HCT116 (cell line): Measurements from ENCODE around the gene ARHGEF10L. TPM values are rescaled to one million over a fixed set of nuclear protein-coding genes. Genes with fewer than 3 reads are reported as not detected.

Experiments used
- ATAC-seq: fragments of 200-7000 bp; cut with Tn5 transposase; 2 replicates; pipeline ENCODE4 v1.9.1; 2020; ENCODE audit warnings: mild to moderate bottlenecking, moderate library complexity
- BruUV-seq: library from RNA; stranded (reverse); fragments of 400-500 nt; replicated peaks from 2 replicates; lab custom pipeline; 2021; lab: Mats Ljungman, UMichigan
- CTCF ChIA-PET: fragments of 300-600 bp; sonication (Branson Sonifier 250); formaldehyde crosslinking; loops from one replicate; lab custom pipeline; 2021; ENCODE audit warnings: antibody characterized with exemption; lab: Charles Lee
- POLR2A ChIA-PET: fragments of 300-600, 350-600 bp; sonication (Branson Sonifier 250); formaldehyde crosslinking; loops from one replicate; lab custom pipeline; 2021; ENCODE audit warnings: antibody characterized with exemption; lab: Charles Lee
- RAD21 ChIA-PET, 2 experiments: fragments of 300-600 bp; sonication (Branson Sonifier 250); formaldehyde crosslinking; loops; one replicate each; lab custom pipeline; 2023; ENCODE audit warnings: low total read pairs in 2 of 2; ENCODE audit not compliant: uncharacterized antibody in 2 of 2, unreplicated experiment in 2 of 2, low non-redundant PET in 1 of 2; lab: Charles Lee
- DNase-seq: peaks from one replicate; pipeline ENCODE4 v3.0.0-alpha.2; 2010; ENCODE audit warnings: low read depth, low spot score
- H2AFZ ChIP-seq: fragments of 200-600 bp; shearing (Covaris generic), sonication (generic); 2 replicates; pipeline ENCODE4 v1.6.1; 2017; ENCODE audit warnings: low read depth, mixed run types, mixed read lengths, antibody characterized with exemption, low read length; ENCODE audit not compliant: poor library complexity, severe bottlenecking
- H3K27ac ChIP-seq: 2 replicates; pipeline ENCODE4 v1.5.1; 2012; ENCODE audit warnings: low read depth, low read length
- H3K27me3 ChIP-seq: fragments of 200-600 bp; sonication (generic); 2 replicates; pipeline ENCODE4 v1.6.1; 2016; ENCODE audit warnings: mixed run types, low read length, mixed read lengths; ENCODE audit not compliant: insufficient read depth
- H3K36me3 ChIP-seq, 2 experiments: fragments of 200-500 bp in 1 of 2; fragments of 200-600 bp in 1 of 2; sonication (Bioruptor generic) in 1 of 2; sonication (generic) in 1 of 2; 2 replicates each; pipeline versions ENCODE4 v1.5.1 to v1.6.1; 2014 to 2016; ENCODE audit warnings: low read length in 2 of 2, inconsistent platforms in 1 of 2, mixed read lengths in 1 of 2, mixed run types in 1 of 2; ENCODE audit not compliant: insufficient read depth in 2 of 2, control insufficient read depth in 1 of 2
- H3K4me1 ChIP-seq, 2 experiments: fragments of 200-600 bp in 1 of 2; sonication (generic) in 1 of 2; 2 replicates each; pipeline versions ENCODE4 v1.5.1 to v1.6.1; 2012 to 2017; ENCODE audit warnings: low read length in 2 of 2, inconsistent platforms in 1 of 2, mild to moderate bottlenecking in 1 of 2, mixed read lengths in 1 of 2, mixed run types in 1 of 2, moderate library complexity in 1 of 2; ENCODE audit not compliant: insufficient read depth in 2 of 2, control insufficient read depth in 1 of 2
- H3K4me2 ChIP-seq: fragments of 200-600 bp; sonication (generic); 2 replicates; pipeline ENCODE4 v1.6.1; 2017; ENCODE audit warnings: mixed run types, low read length, mixed read lengths
- H3K4me3 ChIP-seq, 2 experiments: fragments of 200-600 bp in 1 of 2; sonication (generic) in 1 of 2; replicated peaks in 1 of 2; 2 replicates each; pipeline ENCODE4 v1.5.1; 2011 to 2016; ENCODE audit warnings: low read length in 2 of 2, control low read depth in 1 of 2, low read depth in 1 of 2, mild to moderate bottlenecking in 1 of 2, mixed read lengths in 1 of 2, mixed run types in 1 of 2
- H3K79me2 ChIP-seq: fragments of 200-600 bp; sonication (generic); 2 replicates; pipeline ENCODE4 v1.6.1; 2017; ENCODE audit warnings: mild to moderate bottlenecking, mixed run types, low read length, moderate library complexity, mixed read lengths; ENCODE audit not compliant: insufficient read depth
- H3K9ac ChIP-seq: fragments of 200-600 bp; sonication (generic); 2 replicates; pipeline ENCODE4 v1.6.1; 2016; ENCODE audit warnings: low read length, mixed read lengths
- H3K9me2 ChIP-seq: fragments of 200-600 bp; sonication (generic), shearing (Covaris generic); 2 replicates; pipeline ENCODE4 v1.6.1; 2017; ENCODE audit warnings: mixed run types, mild to moderate bottlenecking, moderate library complexity; ENCODE audit not compliant: insufficient read depth
- H3K9me3 ChIP-seq, 2 experiments: fragments of 200-500 bp in 1 of 2; fragments of 200-600 bp in 1 of 2; sonication (Bioruptor generic) in 1 of 2; sonication (generic) in 1 of 2; 2 replicates each; pipeline ENCODE4 v1.6.1; 2014 to 2017; ENCODE audit warnings: low read length in 2 of 2, mixed read lengths in 2 of 2, inconsistent platforms in 1 of 2, low read depth in 1 of 2, mild to moderate bottlenecking in 1 of 2, mixed run types in 1 of 2, moderate library complexity in 1 of 2; ENCODE audit not compliant: control insufficient read depth in 1 of 2, insufficient read depth in 1 of 2
- H4K20me1 ChIP-seq: fragments of 200-600 bp; sonication (generic), shearing (Covaris generic); 2 replicates; pipeline ENCODE4 v1.6.1; 2017; ENCODE audit warnings: mixed run types, mild to moderate bottlenecking, moderate library complexity; ENCODE audit not compliant: insufficient read depth
- EGR1 ChIP-seq: IDR thresholded peaks from 2 replicates; pipeline ENCODE4 v1.6.1; 2012; ENCODE audit warnings: low read depth
- EZH2 ChIP-seq: fragments of 200-600 bp; sonication (generic); IDR thresholded peaks from 2 replicates; pipeline ENCODE4 v1.6.1; 2017; ENCODE audit warnings: antibody characterized with exemption, mixed run types
- EZH2phosphoT487 ChIP-seq: fragments of 200-600 bp; IDR thresholded peaks from 2 replicates; pipeline ENCODE4 v1.6.1; 2018; ENCODE audit warnings: antibody characterized with exemption, borderline replicate concordance
- POLR2A ChIP-seq: IDR thresholded peaks from 2 replicates; pipeline ENCODE4 v1.7.0; 2011; ENCODE audit warnings: borderline replicate concordance; ENCODE audit not compliant: insufficient read depth, insufficient read length; ENCODE audit errors: extremely low read depth
- POLR2AphosphoS5 ChIP-seq: IDR thresholded peaks from 2 replicates; pipeline ENCODE4 v1.6.1; 2011; ENCODE audit warnings: mild to moderate bottlenecking, low read depth, low read length, moderate library complexity
- RAD21 ChIP-seq: IDR thresholded peaks from 2 replicates; pipeline ENCODE4 v1.6.1; 2012; ENCODE audit warnings: low read depth, mild to moderate bottlenecking
- SRF ChIP-seq: IDR thresholded peaks from 2 replicates; pipeline ENCODE4 v1.6.1; 2012; ENCODE audit warnings: low read depth
- TCF7L2 ChIP-seq: IDR thresholded peaks from 2 replicates; pipeline ENCODE4 v1.7.0; 2011; ENCODE audit warnings: borderline replicate concordance, inconsistent platforms; ENCODE audit not compliant: insufficient read depth, insufficient read length; ENCODE audit errors: extremely low read depth
- YY1 ChIP-seq: IDR thresholded peaks from 2 replicates; pipeline ENCODE4 v1.6.1; 2011; ENCODE audit warnings: low read length, low read depth, moderate library complexity, mild to moderate bottlenecking; ENCODE audit not compliant: insufficient replicate concordance; ENCODE audit errors: extremely low read depth
- ZNF274 ChIP-seq: fragments of 200-500 bp; sonication (Bioruptor generic); IDR thresholded peaks from 2 replicates; pipeline ENCODE4 v1.6.1; 2014; ENCODE audit warnings: mild to moderate bottlenecking, low read depth, low read length, inconsistent platforms
- intact Hi-C: fragments of 100-400 bp; cut with micrococcal nuclease; formaldehyde crosslinking; loops from 2 replicates; pipeline ENCODE4 v1.10.0; 2022
- total RNA-seq: library from RNA; stranded (reverse); gene quantifications from one replicate; pipeline ENCODE4 v1.2.1, GENCODE V29; 2021; ENCODE audit not compliant: unreplicated experiment
- TF ChIP-seq, protein P1 (sequence below): IDR thresholded peaks from 2 replicates; pipeline ENCODE4 v1.6.1; 2011; ENCODE audit warnings: mild to moderate bottlenecking, low read length, moderate library complexity; ENCODE audit not compliant: insufficient replicate concordance; ENCODE audit errors: extremely low read depth
- TF ChIP-seq, protein P2 (sequence below), 3 experiments: fragments of 200-600 bp in 1 of 3; sonication (generic) in 1 of 3; IDR thresholded peaks in 2 of 3; conservative IDR thresholded peaks in 1 of 3; 2 replicates each; pipeline ENCODE4 v1.5.1; 2012 to 2017; ENCODE audit warnings: low read depth in 2 of 3, low read length in 2 of 3, antibody characterized with exemption in 1 of 3, borderline replicate concordance in 1 of 3, control low read depth in 1 of 3, mild to moderate bottlenecking in 1 of 3, mixed read lengths in 1 of 3, mixed run types in 1 of 3, moderate library complexity in 1 of 3; ENCODE audit not compliant: insufficient read depth in 1 of 3
- TF ChIP-seq, protein P3 (sequence below): IDR thresholded peaks from 2 replicates; pipeline ENCODE4 v1.6.1; 2012
- TF ChIP-seq, protein P4 (sequence below): IDR thresholded peaks from 2 replicates; pipeline ENCODE4 v1.6.1; 2012
- TF ChIP-seq, protein P5 (sequence below): IDR thresholded peaks from 2 replicates; pipeline ENCODE4 v1.6.1; 2012; ENCODE audit warnings: low read depth

Gene ARHGEF10L
- total RNA-seq, 1 experiment from 2014 or later = 14.7 TPM

DNA sequence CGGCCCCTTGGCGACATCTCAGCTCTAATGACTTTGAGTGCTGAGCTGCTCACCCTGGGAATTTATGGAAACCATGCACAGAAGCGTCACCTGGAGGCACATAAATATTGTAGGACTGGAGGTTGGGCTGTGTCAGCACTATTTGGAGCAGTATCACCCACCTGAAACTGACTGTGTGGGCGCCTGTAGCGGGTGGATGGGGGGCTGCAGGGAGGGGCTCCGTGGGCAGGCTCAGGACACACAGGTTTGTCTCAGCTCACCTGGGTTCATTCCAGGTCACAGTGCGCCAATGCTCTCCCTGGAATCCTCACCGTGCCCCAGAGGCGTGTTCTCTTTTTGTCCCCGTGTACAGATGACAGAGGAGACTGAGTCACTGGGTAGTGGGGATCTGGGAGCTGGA, 140.8 kb downstream of the ARHGEF10L start:
- H3K9ac ChIP-seq = no peak overlapping the region
- POLR2A ChIA-PET = interaction anchor here (0.6 kb wide), 1 partner anchor 205 kb away, joined by 3 read pairs; no protein-coding TSS in a partner anchor
- RAD21 ChIA-PET = no interaction called here
- TF ChIP-seq TCF7L2 (no peak), EZH2 (no peak), EZH2phosphoT487 (no peak), RAD21 (no peak), POLR2A (no peak), POLR2AphosphoS5 (no peak), YY1 (no peak), ZNF274 (no peak), EGR1 (no peak), SRF (no peak)
- TF ChIP-seq, protein P1, sequence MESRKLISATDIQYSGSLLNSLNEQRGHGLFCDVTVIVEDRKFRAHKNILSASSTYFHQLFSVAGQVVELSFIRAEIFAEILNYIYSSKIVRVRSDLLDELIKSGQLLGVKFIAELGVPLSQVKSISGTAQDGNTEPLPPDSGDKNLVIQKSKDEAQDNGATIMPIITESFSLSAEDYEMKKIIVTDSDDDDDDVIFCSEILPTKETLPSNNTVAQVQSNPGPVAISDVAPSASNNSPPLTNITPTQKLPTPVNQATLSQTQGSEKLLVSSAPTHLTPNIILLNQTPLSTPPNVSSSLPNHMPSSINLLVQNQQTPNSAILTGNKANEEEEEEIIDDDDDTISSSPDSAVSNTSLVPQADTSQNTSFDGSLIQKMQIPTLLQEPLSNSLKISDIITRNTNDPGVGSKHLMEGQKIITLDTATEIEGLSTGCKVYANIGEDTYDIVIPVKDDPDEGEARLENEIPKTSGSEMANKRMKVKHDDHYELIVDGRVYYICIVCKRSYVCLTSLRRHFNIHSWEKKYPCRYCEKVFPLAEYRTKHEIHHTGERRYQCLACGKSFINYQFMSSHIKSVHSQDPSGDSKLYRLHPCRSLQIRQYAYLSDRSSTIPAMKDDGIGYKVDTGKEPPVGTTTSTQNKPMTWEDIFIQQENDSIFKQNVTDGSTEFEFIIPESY = no peak
- TF ChIP-seq, protein P2, sequence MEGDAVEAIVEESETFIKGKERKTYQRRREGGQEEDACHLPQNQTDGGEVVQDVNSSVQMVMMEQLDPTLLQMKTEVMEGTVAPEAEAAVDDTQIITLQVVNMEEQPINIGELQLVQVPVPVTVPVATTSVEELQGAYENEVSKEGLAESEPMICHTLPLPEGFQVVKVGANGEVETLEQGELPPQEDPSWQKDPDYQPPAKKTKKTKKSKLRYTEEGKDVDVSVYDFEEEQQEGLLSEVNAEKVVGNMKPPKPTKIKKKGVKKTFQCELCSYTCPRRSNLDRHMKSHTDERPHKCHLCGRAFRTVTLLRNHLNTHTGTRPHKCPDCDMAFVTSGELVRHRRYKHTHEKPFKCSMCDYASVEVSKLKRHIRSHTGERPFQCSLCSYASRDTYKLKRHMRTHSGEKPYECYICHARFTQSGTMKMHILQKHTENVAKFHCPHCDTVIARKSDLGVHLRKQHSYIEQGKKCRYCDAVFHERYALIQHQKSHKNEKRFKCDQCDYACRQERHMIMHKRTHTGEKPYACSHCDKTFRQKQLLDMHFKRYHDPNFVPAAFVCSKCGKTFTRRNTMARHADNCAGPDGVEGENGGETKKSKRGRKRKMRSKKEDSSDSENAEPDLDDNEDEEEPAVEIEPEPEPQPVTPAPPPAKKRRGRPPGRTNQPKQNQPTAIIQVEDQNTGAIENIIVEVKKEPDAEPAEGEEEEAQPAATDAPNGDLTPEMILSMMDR (IDR thresholded peaks at IDR 0.05 in 2 of 3, conservative IDR thresholded peaks at IDR 0.05 in 1 of 3; ENCODE audit: borderline replicate concordance in 1 of 3, insufficient read depth in 1 of 3, low read depth in 2 of 3, low read length in 2 of 3) = no peak
- TF ChIP-seq, protein P3, sequence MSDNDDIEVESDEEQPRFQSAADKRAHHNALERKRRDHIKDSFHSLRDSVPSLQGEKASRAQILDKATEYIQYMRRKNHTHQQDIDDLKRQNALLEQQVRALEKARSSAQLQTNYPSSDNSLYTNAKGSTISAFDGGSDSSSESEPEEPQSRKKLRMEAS = no peak
- TF ChIP-seq, protein P4, sequence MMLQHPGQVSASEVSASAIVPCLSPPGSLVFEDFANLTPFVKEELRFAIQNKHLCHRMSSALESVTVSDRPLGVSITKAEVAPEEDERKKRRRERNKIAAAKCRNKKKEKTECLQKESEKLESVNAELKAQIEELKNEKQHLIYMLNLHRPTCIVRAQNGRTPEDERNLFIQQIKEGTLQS = no peak
- TF ChIP-seq, protein P5, sequence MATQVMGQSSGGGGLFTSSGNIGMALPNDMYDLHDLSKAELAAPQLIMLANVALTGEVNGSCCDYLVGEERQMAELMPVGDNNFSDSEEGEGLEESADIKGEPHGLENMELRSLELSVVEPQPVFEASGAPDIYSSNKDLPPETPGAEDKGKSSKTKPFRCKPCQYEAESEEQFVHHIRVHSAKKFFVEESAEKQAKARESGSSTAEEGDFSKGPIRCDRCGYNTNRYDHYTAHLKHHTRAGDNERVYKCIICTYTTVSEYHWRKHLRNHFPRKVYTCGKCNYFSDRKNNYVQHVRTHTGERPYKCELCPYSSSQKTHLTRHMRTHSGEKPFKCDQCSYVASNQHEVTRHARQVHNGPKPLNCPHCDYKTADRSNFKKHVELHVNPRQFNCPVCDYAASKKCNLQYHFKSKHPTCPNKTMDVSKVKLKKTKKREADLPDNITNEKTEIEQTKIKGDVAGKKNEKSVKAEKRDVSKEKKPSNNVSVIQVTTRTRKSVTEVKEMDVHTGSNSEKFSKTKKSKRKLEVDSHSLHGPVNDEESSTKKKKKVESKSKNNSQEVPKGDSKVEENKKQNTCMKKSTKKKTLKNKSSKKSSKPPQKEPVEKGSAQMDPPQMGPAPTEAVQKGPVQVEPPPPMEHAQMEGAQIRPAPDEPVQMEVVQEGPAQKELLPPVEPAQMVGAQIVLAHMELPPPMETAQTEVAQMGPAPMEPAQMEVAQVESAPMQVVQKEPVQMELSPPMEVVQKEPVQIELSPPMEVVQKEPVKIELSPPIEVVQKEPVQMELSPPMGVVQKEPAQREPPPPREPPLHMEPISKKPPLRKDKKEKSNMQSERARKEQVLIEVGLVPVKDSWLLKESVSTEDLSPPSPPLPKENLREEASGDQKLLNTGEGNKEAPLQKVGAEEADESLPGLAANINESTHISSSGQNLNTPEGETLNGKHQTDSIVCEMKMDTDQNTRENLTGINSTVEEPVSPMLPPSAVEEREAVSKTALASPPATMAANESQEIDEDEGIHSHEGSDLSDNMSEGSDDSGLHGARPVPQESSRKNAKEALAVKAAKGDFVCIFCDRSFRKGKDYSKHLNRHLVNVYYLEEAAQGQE = no peak
- H3K4me1 ChIP-seq = no peaks in the 10 kb centered on the region
- no peaks in the 10 kb centered on the region for H3K27me3 ChIP-seq
- ATAC-seq = no peak
- no peak overlapping the region for H3K4me3 ChIP-seq
- H3K27ac ChIP-seq = no peak overlapping the region
- no peaks in the 10 kb centered on the region for H3K9me3 ChIP-seq
- intact Hi-C loops = no loop called here
- H4K20me1 ChIP-seq = no peaks in the 10 kb centered on the region
- DNase-seq = no peak
- no peaks in the 10 kb centered on the region for H3K9me2 ChIP-seq
- no peak overlapping the region for H2AFZ ChIP-seq
- no peaks in the 10 kb centered on the region for H3K79me2 ChIP-seq
- no peak overlapping the region for H3K4me2 ChIP-seq
- no peaks in the 10 kb centered on the region for H3K36me3 ChIP-seq
- no TSS peak for BruUV-seq
- CTCF ChIA-PET = interaction anchor here (1.2 kb wide), 1 partner anchor 19 kb away, joined by 3 read pairs; no protein-coding TSS in a partner anchor
